GM21515 (cell line): Measurements from ENCODE around the gene XIRP2.

Experiments used
- ATAC-seq: cut with Tn5 transposase; IDR thresholded peaks from one replicate; pipeline ENCODE4 v1.9.1; 2021; ENCODE audit not compliant: unreplicated experiment

XIRP2 gene

DNA sequence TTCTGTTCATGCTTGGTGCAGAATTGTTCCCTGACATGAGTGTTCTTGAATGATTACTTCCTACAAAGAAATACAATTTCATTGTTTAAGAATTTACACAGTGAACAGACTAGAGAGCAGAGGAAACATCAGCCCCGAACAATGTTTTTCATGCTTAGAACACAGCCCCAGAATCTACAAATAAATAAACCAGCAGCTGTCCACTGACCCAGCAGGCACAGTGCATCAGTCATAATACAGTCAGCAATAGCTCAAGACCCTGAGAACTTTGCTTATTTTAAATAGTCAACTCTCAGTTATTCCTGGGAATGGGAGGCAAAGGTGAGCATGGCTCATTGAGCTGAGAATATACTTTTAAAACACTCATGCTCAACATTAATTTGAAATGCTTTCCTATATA lies 38.4 kb downstream of the XIRP2 start:
- ATAC-seq, result no peak

GRCh38 chr2:166932032-166932431 lies 43.8 kb downstream of the XIRP2 start:
- no peak for ATAC-seq

DNA sequence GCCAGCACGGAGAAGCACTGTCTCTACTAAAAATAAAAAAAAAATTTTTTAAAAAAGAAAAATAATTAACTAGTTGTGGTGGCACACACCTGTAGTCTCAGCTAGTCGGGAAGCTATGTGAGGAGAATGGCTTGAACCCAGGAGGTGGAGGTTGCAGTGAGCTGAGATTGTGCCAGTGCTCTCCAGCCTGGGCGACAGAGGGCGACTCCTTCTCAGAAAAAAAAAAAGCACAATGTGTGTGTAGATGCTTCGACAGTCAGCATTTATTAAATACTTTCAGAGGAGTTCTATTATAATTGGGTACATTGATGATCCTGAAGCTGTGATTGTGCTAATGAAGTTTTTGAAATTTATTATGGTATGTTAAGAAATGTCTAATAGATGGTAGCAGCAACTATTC lies 46.5 kb downstream of the XIRP2 start:
- no peak for ATAC-seq

DNA sequence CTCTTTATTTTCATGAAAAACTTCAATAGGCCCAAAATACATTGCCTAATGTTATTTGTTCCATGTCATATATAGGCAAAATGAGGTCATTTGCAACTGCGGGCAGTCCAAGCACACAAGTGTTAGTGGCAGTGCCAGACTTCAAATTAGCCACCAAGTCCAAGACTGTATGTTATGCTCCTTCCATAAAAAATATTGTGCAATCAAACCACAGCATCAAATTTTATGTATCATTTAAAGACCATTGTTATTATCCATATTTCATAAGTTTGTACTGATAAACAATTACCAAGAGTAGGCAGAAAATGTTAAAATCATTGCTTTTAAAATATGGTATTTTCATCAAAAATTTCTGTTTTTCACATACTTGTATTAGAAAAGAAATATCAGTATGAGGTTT lies 54.1 kb downstream of the XIRP2 start:
- ATAC-seq, result no peak

- ATAC-seq, result no peak
Measured at GRCh38 chr2:166944909-166945308, 56.6 kb downstream of the XIRP2 start.

DNA sequence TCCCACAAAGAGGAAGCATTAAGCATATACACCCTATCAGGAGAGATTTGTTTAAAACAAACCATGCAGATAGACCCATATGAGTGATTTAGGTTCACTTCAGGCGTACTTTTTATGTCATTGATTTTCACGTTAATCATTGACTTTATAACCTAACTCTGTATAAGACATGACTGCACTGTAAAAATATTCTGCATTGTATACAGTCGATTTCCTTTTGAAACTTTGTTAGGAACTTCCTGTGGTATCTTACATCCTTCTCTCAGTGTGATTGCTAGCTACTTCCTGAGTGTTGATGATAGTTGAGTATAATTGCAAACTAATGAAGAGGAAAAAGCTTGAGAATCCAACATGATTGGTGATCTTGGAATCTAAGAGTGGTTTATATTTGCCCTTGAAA lies 69.4 kb downstream of the XIRP2 start:
- ATAC-seq, result no peak

DNA sequence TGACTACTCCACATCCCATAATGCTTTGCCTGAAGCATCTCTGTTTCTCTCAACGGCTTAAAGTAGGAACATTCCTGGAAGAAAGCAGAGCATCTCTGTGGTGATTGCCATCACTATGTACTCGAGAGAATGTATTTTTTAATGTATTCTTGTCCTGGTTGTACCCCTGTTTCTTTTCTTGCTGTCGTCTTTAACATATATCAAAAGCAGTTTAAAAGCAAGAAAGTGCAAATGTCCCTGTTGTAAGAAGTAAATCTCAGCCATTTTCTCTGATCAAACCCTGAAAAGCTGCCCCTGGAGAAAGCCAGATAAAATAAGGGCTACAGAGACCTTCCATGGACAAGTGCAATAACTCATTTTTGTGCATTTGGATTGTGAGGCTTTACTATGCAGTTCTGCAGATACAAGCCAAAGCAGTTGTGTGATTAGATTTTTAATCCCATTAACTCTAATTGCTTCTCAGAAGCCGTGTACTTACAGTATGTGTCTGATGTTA lies 70.8 kb downstream of the XIRP2 start:
- no peak for ATAC-seq

DNA sequence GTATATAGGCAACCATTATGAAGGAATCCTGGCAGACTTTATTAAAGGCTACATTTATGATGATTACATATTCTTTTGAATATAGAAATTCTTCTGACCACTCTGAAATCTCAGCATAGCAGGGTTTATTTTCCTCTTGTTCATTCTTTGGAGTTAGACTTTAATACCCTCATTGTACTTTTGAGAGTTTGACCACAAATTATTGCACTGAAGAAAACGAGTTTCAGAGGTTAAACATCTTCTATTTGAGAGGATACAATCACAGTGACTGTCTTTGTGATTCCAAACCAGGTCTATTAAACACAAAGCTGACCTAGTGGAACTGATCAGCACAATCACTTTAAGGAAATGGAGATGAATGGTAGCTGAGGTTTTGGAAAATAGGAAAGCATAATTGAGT lies 71.3 kb downstream of the XIRP2 start:
- no peak for ATAC-seq

- ATAC-seq, result no peak
Measured at GRCh38 chr2:166960702-166961270, 72.5 kb downstream of the XIRP2 start.

DNA sequence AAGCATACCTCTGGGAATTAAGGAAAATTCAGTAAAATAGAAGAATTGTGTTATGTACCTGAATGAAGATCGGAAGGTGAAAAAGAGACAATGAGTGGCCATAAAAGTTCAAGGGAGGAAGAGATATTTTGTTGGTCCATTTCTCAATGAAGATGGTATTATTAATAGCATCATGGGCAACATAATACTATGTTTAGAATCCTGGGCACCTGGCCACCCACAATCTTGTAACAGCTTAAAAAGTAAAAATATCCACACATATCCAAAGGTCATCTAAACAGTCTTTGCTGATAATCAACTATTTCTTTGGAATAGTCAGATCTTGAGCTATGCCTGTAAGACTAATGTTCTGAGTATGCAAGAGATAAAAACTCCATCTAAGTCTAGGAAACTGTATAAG lies 73.7 kb downstream of the XIRP2 start:
- no peak for ATAC-seq

- ATAC-seq, result no peak
Measured at GRCh38 chr2:166969486-166969885, 81.2 kb downstream of the XIRP2 start.

DNA sequence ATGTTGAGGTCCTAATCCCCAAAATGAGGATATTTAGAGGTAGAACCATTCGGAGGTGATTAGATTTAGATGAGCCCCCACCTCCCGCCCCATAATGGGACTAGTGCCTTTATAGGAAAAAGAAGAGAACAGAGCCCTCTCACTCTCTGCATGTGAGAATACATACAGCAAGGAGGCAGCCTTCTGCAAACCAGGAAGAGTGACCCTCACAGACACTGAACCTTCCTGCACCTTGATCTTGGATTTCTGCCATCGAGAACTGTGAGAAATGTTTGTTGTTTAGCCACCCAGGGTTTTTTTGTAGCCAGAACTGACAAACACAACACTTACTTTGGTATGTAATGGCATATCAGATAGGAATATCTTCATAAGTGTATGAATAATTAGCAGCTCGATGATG lies 83.7 kb downstream of the XIRP2 start:
- ATAC-seq, result no peak

GRCh38 chr2:166972418-166972817 lies 84.1 kb downstream of the XIRP2 start:
- no peak for ATAC-seq

- ATAC-seq, result no peak
Measured at GRCh38 chr2:166984188-166984587, 95.9 kb downstream of the XIRP2 start.

DNA sequence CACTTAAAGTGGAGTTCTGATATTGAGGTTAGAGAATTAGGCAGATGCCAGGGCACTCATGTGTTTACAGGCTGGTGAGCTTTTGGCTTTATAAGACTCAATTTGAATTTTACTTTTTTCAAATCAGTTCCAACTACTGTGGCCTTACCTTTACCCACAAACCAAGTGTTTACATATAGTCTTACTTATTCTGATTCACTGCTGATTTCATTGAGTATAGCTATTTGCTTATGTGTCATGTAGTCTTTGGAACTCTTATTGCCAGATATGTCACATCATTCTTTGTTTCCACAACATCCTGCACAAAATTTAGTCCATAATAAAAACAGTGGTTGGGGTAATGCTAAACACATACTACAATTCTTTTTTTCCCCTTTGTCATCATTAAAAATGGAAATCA lies 96.5 kb downstream of the XIRP2 start:
- ATAC-seq, result no peak

DNA sequence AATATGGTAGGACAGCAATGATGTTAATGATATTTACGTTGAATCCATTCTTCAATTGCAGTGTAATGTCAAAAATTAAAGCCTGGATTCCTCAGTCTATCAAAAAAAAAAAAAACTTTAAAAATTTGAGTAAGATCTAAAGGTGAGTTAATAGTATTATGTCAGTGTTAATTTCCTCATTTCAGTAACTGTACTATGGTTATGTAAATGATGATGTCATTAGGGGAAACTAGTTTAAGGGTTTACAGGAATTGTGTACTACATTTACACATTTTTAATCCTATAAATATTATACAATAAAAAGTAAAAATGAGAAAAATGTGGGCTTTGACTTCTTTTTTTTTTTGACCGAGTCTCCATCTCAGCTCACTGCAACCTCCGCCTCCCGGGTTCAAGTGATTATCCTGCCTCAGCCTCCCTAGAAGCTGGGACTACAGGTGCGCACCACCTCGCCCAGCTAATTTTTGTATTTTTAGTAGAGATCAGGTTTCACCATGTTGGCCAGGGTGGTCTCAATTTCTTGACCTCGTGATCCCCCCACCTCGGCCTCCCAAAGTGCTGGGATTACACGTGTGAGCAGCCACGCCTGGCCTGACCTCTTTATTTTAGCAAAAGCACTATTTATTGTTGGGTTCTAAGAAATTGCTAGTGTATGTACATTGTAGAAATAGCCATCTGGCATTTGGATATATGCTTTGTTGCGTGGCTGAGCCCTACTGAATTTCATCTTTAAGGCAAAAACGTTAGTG lies 106.5 kb downstream of the XIRP2 start:
- ATAC-seq, result no peak

- no peak for ATAC-seq
Measured at GRCh38 chr2:166996465-166996864, 108.2 kb downstream of the XIRP2 start.

- ATAC-seq, result no peak
Measured at GRCh38 chr2:167001165-167001564, 112.9 kb downstream of the XIRP2 start.

DNA sequence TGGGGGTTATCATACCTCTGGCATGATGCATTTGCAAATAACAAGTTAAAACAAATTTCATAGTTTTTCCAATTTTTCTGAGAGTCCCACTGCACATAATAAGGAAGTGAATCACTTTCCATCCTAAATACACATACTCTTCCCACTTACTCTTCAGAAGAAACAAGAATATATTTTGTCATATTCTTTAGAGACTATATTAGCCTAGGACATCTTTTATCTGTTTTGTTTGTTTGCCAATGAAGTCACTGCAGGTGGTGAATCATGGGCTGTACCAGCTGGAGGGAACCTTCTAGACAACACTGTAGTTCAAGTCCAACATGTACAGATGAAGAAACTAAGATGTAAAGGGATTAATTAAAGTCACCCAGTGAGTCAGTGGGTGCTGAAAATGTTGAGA lies 116.8 kb downstream of the XIRP2 start:
- ATAC-seq, result no peak

GRCh38 chr2:167013227-167013626 lies 124.9 kb downstream of the XIRP2 start:
- ATAC-seq, result no peak

- no peak for ATAC-seq
Measured at GRCh38 chr2:167015806-167016205, 127.5 kb downstream of the XIRP2 start.

DNA sequence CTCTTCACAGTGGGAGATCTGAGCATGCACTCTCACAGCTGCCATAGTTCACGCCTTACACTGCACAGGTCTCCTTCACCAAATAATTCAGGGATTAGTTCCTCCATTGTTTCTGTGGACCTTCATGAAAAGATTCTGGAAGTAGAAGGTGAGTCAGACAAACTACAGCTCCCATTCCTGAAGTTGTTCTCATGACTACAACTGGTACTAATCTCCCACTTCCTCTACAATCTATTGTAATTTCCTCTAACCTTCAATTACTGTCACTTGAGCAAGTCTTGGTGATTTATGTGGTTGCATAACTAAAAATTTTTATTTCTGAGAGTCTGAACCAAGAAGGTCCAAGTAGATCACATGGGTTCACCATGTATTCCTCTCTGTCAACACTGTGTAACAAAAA lies 128.7 kb downstream of the XIRP2 start:
- no peak for ATAC-seq

DNA sequence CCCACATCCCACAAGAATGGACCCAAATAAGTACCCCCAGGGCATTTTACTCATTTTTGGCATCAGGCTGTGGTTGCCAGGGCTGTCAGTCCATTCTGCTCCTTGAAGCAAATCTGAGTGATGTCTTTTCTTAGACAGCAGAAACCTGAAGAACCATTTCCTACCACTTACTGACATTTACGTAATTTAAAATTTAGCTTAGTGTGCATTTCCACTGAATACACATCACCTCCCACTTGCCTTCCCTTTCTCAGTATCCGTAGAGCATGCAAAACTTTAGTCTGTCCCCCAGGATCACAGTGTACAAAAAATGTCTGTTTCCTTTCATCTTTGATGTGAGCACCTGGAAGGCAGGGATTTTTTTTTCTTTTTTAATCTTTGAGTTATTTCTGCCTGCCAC lies 130.3 kb downstream of the XIRP2 start:
- no peak for ATAC-seq
